K562 (cell line): Measurements from ENCODE around the gene PLXND1. TPM values are rescaled to one million over a fixed set of nuclear protein-coding genes. Genes with fewer than 3 reads are reported as not detected.

Experiments
- ATAC-seq: fragments of 200-7000 bp; cut with Tn5 transposase; 3 replicates; pipeline ENCODE4 v1.9.1; 2020; ENCODE audit warnings: moderate library complexity
- BruUV-seq: library from RNA; stranded (reverse); fragments of 400-500 nt; replicated peaks from 2 replicates; lab custom pipeline; 2021; lab: Mats Ljungman, UMichigan
- CTCF ChIA-PET: fragments of 300-600 bp; formaldehyde crosslinking; extraction: SDS; loops from one replicate; lab custom pipeline; 2021; ENCODE audit warnings: low intra/inter-chr PET ratio; lab: Yijun Ruan, JAX
- POLR2A ChIA-PET: fragments of 300-600, 350-650 bp; sonication (Branson Sonifier 250); formaldehyde crosslinking; extraction: SDS; loops from one replicate; lab custom pipeline; 2021; ENCODE audit warnings: antibody characterized with exemption, inconsistent platforms; lab: Yijun Ruan, JAX
- DNase-seq, 4 experiments: peaks; one replicate each; pipeline versions ENCODE4 v3.0.0 to v3.0.0-alpha.2; 2011 to 2018; ENCODE audit warnings: low spot score in 3 of 4, mixed read lengths in 3 of 4; ENCODE audit errors: extremely low read depth in 1 of 4
- FAIRE-seq: peaks from 2 replicates; lab custom pipeline; 2011; peaks lifted over from hg19 to GRCh38; lab: Jason Lieb, UNC
- H2AFZ ChIP-seq: 2 replicates; pipeline ENCODE4 v1.6.0; 2011; ENCODE audit warnings: low read depth, low read length, control low read depth, inconsistent platforms
- H3K27ac ChIP-seq: fragments of 200-600 bp; 3 replicates; pipeline ENCODE4 v1.8.0; 2011; ENCODE audit warnings: low read depth, mild to moderate bottlenecking, control low read depth, inconsistent platforms, low read length, moderate library complexity, mixed read lengths; ENCODE audit errors: extremely low read depth
- H3K27me3 ChIP-seq, 2 experiments: fragments of 300-600 bp in 1 of 2; 2 replicates in 1 of 2; 3 replicates in 1 of 2; pipeline versions ENCODE4 v1.6.0 to v1.8.0; 2011; ENCODE audit warnings: inconsistent platforms in 2 of 2, low read length in 2 of 2, mild to moderate bottlenecking in 1 of 2, mixed read lengths in 1 of 2, moderate library complexity in 1 of 2; ENCODE audit not compliant: control insufficient read depth in 2 of 2, insufficient read depth in 2 of 2
- H3K36me3 ChIP-seq: fragments of 300-600 bp; 3 replicates; pipeline ENCODE4 v1.8.0; 2011; ENCODE audit warnings: mild to moderate bottlenecking, low read length, inconsistent platforms; ENCODE audit not compliant: control insufficient read depth, insufficient read depth
- H3K4me1 ChIP-seq, 2 experiments: fragments of 200-600 bp in 1 of 2; replicated peaks in 1 of 2; 2 replicates in 1 of 2; 3 replicates in 1 of 2; pipeline versions ENCODE4 v1.5.1 to v1.8.0; 2011; ENCODE audit warnings: inconsistent platforms in 2 of 2, low read length in 2 of 2, mild to moderate bottlenecking in 1 of 2, mixed read lengths in 1 of 2, moderate library complexity in 1 of 2; ENCODE audit not compliant: control insufficient read depth in 2 of 2, insufficient read depth in 2 of 2
- H3K4me2 ChIP-seq: 2 replicates; pipeline ENCODE4 v1.6.1; 2011; ENCODE audit warnings: low read length, control low read depth, inconsistent platforms, mixed read lengths; ENCODE audit not compliant: insufficient read depth
- H3K4me3 ChIP-seq: fragments of 200-600 bp; sonication (generic), shearing (Covaris generic); 2 replicates; pipeline ENCODE4 v1.5.1; 2016; ENCODE audit warnings: control low read depth, inconsistent platforms
- H3K79me2 ChIP-seq: fragments of 200-600 bp; 3 replicates; pipeline ENCODE4 v1.8.0; 2011; ENCODE audit warnings: low read length, inconsistent platforms; ENCODE audit not compliant: control insufficient read depth, insufficient read depth
- H3K9ac ChIP-seq, 2 experiments: 2 replicates each; pipeline versions ENCODE4 v1.6.0 to v1.6.1; 2011; ENCODE audit warnings: low read depth in 2 of 2, low read length in 2 of 2, control low read depth in 1 of 2, inconsistent platforms in 1 of 2, mild to moderate bottlenecking in 1 of 2, mixed read lengths in 1 of 2; ENCODE audit not compliant: insufficient read depth in 1 of 2
- H3K9me1 ChIP-seq: one replicate; pipeline ENCODE4 v1.6.0; 2011; ENCODE audit warnings: inconsistent platforms, mild to moderate bottlenecking, low read length, moderate library complexity; ENCODE audit not compliant: control insufficient read depth, insufficient read depth
- H3K9me3 ChIP-seq: replicated peaks from 2 replicates; pipeline ENCODE4 v1.5.1; 2011; ENCODE audit warnings: low read depth, low read length, inconsistent platforms; ENCODE audit not compliant: control insufficient read depth, insufficient read depth
- H4K20me1 ChIP-seq: replicated peaks from 2 replicates; pipeline ENCODE4 v1.6.1; 2011; ENCODE audit warnings: low read length, inconsistent platforms, mixed read lengths; ENCODE audit not compliant: control insufficient read depth, insufficient read depth
- ATF7 ChIP-seq: fragments of 450-650 bp; IDR thresholded peaks from 2 replicates; pipeline ENCODE4 v1.7.1; 2014; ENCODE audit warnings: mild to moderate bottlenecking, moderate library complexity
- CHD4 ChIP-seq: fragments of 200-600 bp; sonication (generic); IDR thresholded peaks from 3 replicates; pipeline ENCODE4 v1.6.1; 2012; ENCODE audit warnings: low read depth, mild to moderate bottlenecking, mixed read lengths, low read length, inconsistent platforms; ENCODE audit not compliant: insufficient read depth, insufficient replicate concordance, poor library complexity, severe bottlenecking
- DACH1 ChIP-seq: fragments of 450-650 bp; IDR thresholded peaks from 2 replicates; pipeline ENCODE4 v1.6.1; 2018; ENCODE audit not compliant: partially characterized antibody
- FOXK2 ChIP-seq, 2 experiments: fragments of 450-650 bp; IDR thresholded peaks in 1 of 2; conservative IDR thresholded peaks in 1 of 2; 2 replicates each; pipeline ENCODE4 v1.6.1; 2016; ENCODE audit warnings: low read depth in 2 of 2, mild to moderate bottlenecking in 1 of 2
- FOXM1 ChIP-seq, 2 experiments: fragments of 450-650 bp in 1 of 2; sonication (generic) in 1 of 2; formaldehyde crosslinking in 1 of 2; IDR thresholded peaks; 2 replicates each; pipeline versions ENCODE4 v1.6.1 to v1.9.0; 2017 to 2022; ENCODE audit warnings: low read depth in 2 of 2, mild to moderate bottlenecking in 2 of 2, missing genetic modification reagents in 1 of 2, moderate library complexity in 1 of 2
- RBM17 ChIP-seq: fragments of 200-400 bp; formaldehyde crosslinking; IDR thresholded peaks from 2 replicates; pipeline ENCODE4 v1.6.1; 2017; ENCODE audit warnings: low read depth, mild to moderate bottlenecking, low read length, borderline replicate concordance
- STAT5B ChIP-seq: fragments of 250-450 bp; sonication (Bioruptor Pico); IDR thresholded peaks from 2 replicates; pipeline ENCODE4 v1.8.0; 2021; ENCODE audit warnings: mild to moderate bottlenecking, inconsistent platforms
- TFAM ChIP-seq: fragments of 250-450 bp; sonication (Bioruptor Pico); conservative IDR thresholded peaks from 2 replicates; pipeline ENCODE4 v1.5.0; 2021; ENCODE audit warnings: mild to moderate bottlenecking, moderate library complexity
- ZC3H11A ChIP-seq: IDR thresholded peaks from 2 replicates; pipeline ENCODE4 v1.6.1; 2012; ENCODE audit warnings: low read depth, low read length, improper control_type of control experiment
- ZFP1 ChIP-seq: fragments of 450-650 bp; formaldehyde crosslinking; IDR thresholded peaks from 2 replicates; pipeline ENCODE4 v1.4.0; 2020; ENCODE audit warnings: mild to moderate bottlenecking, mixed read lengths
- ZNF263 ChIP-seq: sonication (generic); formaldehyde crosslinking; IDR thresholded peaks from 2 replicates; pipeline ENCODE4 v1.8.0; 2022; ENCODE audit warnings: mild to moderate bottlenecking, missing genetic modification reagents, borderline replicate concordance
- ZNF41 ChIP-seq: fragments of 250-450 bp; sonication (Bioruptor Pico); conservative IDR thresholded peaks from 2 replicates; pipeline ENCODE4 v1.4.0; 2020; ENCODE audit warnings: mild to moderate bottlenecking
- ZNF668 ChIP-seq: fragments of 250-450 bp; sonication (Bioruptor Pico); IDR thresholded peaks from 2 replicates; pipeline ENCODE4 v1.8.0; 2022; ENCODE audit warnings: mild to moderate bottlenecking, inconsistent platforms
- ZNF76 ChIP-seq: fragments of 250-450 bp; sonication (Bioruptor Pico); IDR thresholded peaks from 2 replicates; pipeline ENCODE4 v1.4.0; 2020; ENCODE audit warnings: mild to moderate bottlenecking, moderate library complexity, borderline replicate concordance
- WGBS: fragments of 100-300 bp; shearing (Covaris generic); methylation state at CpG from one replicate; pipeline ENCODE4 v1.1.6; 2016; ENCODE audit warnings: low coverage, mixed read lengths; ENCODE audit not compliant: insufficient coverage; ENCODE audit errors: missing lambda C conversion rate; 5-methylcytosine and 5-hydroxymethylcytosine counted together
- in situ Hi-C: fragments of 300-500 bp; cut with MboI; formaldehyde crosslinking; loops from 4 replicates; pipeline ENCODE4 v1.15.0; 2018; ENCODE audit warnings: inconsistent platforms, mixed read lengths
- intact Hi-C: fragments of 100-400 bp; cut with micrococcal nuclease; formaldehyde crosslinking; loops from 2 replicates; pipeline ENCODE4 v1.14.2; 2022
- polyA plus RNA-seq, 8 experiments: library from polyadenylated mRNA; depleted of rRNA in 4 of 8; stranded (reverse) in 5 of 8; unstranded in 3 of 8; fragments of >200 nt; fragmentation: Nextera tagmentation in 2 of 8; fragmentation: Illumina TruSeq in 1 of 8; extraction: Ambion mirVana in 2 of 8; extraction: Trizol in 1 of 8; gene quantifications; 2 replicates each; pipeline versions ENCODE4 v1.2.1 to v1.2.3, GENCODE V29; 2011 to 2014; ENCODE audit warnings: inconsistent platforms in 1 of 8, missing spikeins in 1 of 8
- total RNA-seq, 7 experiments: library from RNA; depleted of rRNA in 6 of 7; stranded (reverse); fragments of >200 nt in 6 of 7; fragmentation: Illumina TruSeq in 2 of 7; extraction: Trizol in 2 of 7; gene quantifications; 2 replicates each; pipeline versions ENCODE4 v1.2.1 to v1.2.3, GENCODE V29; 2011 to 2021; ENCODE audit warnings: low replicate concordance in 1 of 7
- TF ChIP-seq, protein P1 (sequence below): fragments of 250-450 bp; sonication (Bioruptor Pico); IDR thresholded peaks from 2 replicates; pipeline ENCODE4 v1.5.0; 2021; ENCODE audit warnings: mild to moderate bottlenecking, borderline replicate concordance

Gene PLXND1
- total and polyA plus RNA-seq, 9 of the 15 experiments (the other 6 are each of a cell fraction or from before 2014, with no cell fraction given): 0.34 to 28.8 (median 14.0) TPM

DNA sequence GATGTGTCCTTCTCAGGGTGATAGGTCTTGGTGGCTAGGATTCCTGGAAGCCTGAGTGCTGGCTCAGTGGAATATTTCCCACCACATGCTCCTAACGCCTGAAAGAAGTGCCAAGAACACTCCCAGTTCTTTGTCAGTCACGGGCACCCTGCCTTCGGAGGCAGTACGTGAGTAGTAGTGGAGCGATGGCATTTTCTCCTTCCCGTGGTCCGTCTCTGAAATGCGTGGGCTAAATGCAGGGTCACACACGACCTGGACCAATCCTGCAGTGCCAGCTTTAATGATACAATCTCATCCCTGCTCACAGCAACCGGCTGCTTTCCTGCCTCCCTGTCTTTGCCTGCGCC, 49.0 kb downstream of the PLXND1 start (continued):
- no peak for TF ChIP-seq STAT5B (CRISPR knock-in tag)
- no peak for TF ChIP-seq ATF7
- TF ChIP-seq ZC3H11A: no peak
- no peak for TF ChIP-seq TFAM (CRISPR knock-in tag)
- no peak for TF ChIP-seq ZNF76
- no peak for TF ChIP-seq RBM17

DNA sequence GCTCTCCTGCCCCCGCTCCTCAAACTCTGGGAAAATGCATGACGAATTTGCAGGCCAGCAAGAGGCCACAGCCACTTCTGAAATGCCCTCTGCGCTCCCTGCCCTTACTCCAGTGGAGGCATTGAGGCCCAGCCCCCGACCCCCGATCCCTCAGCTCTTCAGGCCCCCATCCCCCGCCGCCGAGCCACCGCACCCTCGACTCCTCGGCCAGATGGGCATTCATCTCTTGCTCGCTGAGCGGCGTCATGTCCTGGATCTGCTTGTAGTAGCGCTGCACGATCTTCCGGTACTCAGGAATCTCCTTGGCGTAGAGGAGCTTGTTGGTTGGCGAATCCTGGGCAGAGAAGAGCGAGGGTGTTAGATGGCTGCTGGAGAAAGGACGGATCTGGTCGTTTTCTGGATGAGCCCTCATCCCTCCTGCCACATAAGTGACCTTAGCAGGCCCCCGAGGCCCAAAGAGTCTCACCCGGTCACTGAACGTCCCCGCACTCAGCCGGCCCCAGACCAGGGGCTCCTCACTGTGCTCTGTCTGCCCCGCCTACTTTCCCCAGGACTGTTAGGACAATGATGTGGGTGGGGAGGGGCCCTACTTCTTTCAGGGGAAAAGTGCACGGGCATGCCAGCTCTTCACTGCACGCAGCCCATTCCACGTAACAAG, 49.5 kb downstream of the PLXND1 start:
- FAIRE-seq (no peak), DNase-seq (no peak), ATAC-seq (no peak)
- peaks cover 7 to 53% of the 10 kb centered on the region in 2 experiments; a peak in 4 of 5 replicates for H3K4me1 ChIP-seq
- CTCF ChIA-PET: no interaction called here
- H3K4me3 ChIP-seq: no peak overlapping the region
- no peak overlapping the region for H3K27ac ChIP-seq
- peaks cover 22% of the 10 kb centered on the region; the same call in 1 of the 3 replicates for H3K36me3 ChIP-seq
- no peaks in the 10 kb centered on the region for H4K20me1 ChIP-seq
- no peaks in the 10 kb centered on the region for H3K79me2 ChIP-seq
- no peak overlapping the region for H2AFZ ChIP-seq
- H3K9ac ChIP-seq: no peak overlapping the region
- in situ Hi-C loops (no loop called here), intact Hi-C loops (no loop called here)
- H3K4me2 ChIP-seq: no peak overlapping the region
- no peaks in the 10 kb centered on the region for H3K27me3 ChIP-seq
- TF ChIP-seq, protein P1, sequence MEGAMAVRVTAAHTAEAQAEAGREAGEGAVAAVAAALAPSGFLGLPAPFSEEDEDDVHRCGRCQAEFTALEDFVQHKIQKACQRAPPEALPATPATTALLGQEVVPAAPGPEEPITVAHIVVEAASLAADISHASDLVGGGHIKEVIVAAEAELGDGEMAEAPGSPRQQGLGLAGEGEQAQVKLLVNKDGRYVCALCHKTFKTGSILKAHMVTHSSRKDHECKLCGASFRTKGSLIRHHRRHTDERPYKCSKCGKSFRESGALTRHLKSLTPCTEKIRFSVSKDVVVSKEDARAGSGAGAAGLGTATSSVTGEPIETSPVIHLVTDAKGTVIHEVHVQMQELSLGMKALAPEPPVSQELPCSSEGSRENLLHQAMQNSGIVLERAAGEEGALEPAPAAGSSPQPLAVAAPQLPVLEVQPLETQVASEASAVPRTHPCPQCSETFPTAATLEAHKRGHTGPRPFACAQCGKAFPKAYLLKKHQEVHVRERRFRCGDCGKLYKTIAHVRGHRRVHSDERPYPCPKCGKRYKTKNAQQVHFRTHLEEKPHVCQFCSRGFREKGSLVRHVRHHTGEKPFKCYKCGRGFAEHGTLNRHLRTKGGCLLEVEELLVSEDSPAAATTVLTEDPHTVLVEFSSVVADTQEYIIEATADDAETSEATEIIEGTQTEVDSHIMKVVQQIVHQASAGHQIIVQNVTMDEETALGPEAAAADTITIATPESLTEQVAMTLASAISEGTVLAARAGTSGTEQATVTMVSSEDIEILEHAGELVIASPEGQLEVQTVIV: no peak
- no peak for TF ChIP-seq ZNF41 (CRISPR knock-in tag)
- no peak for TF ChIP-seq ZNF263 (CRISPR knock-in tag)
- no peak for TF ChIP-seq FOXM1 (IDR thresholded peaks at IDR 0.05; ENCODE audit: low read depth)
- TF ChIP-seq FOXM1 (CRISPR knock-in tag; IDR thresholded peaks at IDR 0.05; ENCODE audit: low read depth): no peak
- TF ChIP-seq DACH1: no peak
- no peak for TF ChIP-seq CHD4
- TF ChIP-seq ZFP1 (CRISPR knock-in tag): no peak
- TF ChIP-seq ZNF668: no peak
- TF ChIP-seq FOXK2 (conservative IDR thresholded peaks at IDR 0.05 in 1 of 2, IDR thresholded peaks at IDR 0.05 in 1 of 2; ENCODE audit: low read depth in 2 of 2): no peak
- POLR2A ChIA-PET: no interaction called here
- H3K9me3 ChIP-seq: no peaks in the 10 kb centered on the region
- no TSS peak for BruUV-seq
- 77% methylated on average over 11 of the region's 31 CpGs for WGBS
- H3K9me1 ChIP-seq: no peaks in the 10 kb centered on the region
